BLaER1 (cell line): Measurements from ENCODE around the gene AEBP1.

Source experiments
- H3K27ac ChIP-seq: shearing (Covaris generic); formaldehyde crosslinking; 2 replicates; pipeline ENCODE4 v1.8.1; 2022
- H3K27me3 ChIP-seq: shearing (Covaris generic); formaldehyde crosslinking; 2 replicates; pipeline ENCODE4 v1.8.1; 2022
- H3K36me3 ChIP-seq: shearing (Covaris generic); formaldehyde crosslinking; 2 replicates; pipeline ENCODE4 v1.8.1; 2022
- H3K4me1 ChIP-seq: shearing (Covaris generic); formaldehyde crosslinking; 2 replicates; pipeline ENCODE4 v1.8.1; 2022
- H3K4me2 ChIP-seq: shearing (Covaris generic); formaldehyde crosslinking; 2 replicates; pipeline ENCODE4 v1.8.1; 2022
- H3K4me3 ChIP-seq: shearing (Covaris generic); formaldehyde crosslinking; 2 replicates; pipeline ENCODE4 v1.8.1; 2022
- H3K9ac ChIP-seq: shearing (Covaris generic); formaldehyde crosslinking; 2 replicates; pipeline ENCODE4 v1.8.1; 2022
- H3K9me3 ChIP-seq: shearing (Covaris generic); formaldehyde crosslinking; 2 replicates; pipeline ENCODE4 v1.8.1; 2022
- H4K20me1 ChIP-seq: shearing (Covaris generic); formaldehyde crosslinking; 2 replicates; pipeline ENCODE4 v1.8.1; 2022
- Cebpa-rat ChIP-seq: shearing (Covaris generic); IDR thresholded peaks from 2 replicates; pipeline ENCODE4 v1.8.1; 2022

Gene AEBP1

GRCh38 chr7:44103923-44104859 is at the start of gene AEBP1:
TSS of gene AEBP1 (plus strand) at chr7:44104345. CDS start at chr7:44104666, 321 bp downstream.
- Histone ChIP-seq H3K4me3 (peak within 1 kb of the TSS; percentile 81), H3K27me3 (no peaks in the 10 kb centered on the region), H3K4me1 (peaks cover 85% of the 10 kb centered on the region), H3K9ac (peak within 1 kb of the TSS; percentile 89), H3K9me3 (no peaks in the 10 kb centered on the region), H3K36me3 (peaks cover 40% of the 10 kb centered on the region), H4K20me1 (peaks cover 46% of the 10 kb centered on the region), H3K27ac (peak within 1 kb of the TSS; percentile 99), H3K4me2 (peak within 1 kb of the TSS; percentile 98)
- TF ChIP-seq Cebpa-rat = no peak

- peaks cover 100% of the 10 kb centered on the region for H3K36me3 ChIP-seq
- no peaks in the 10 kb centered on the region for H3K27me3 ChIP-seq
- TF ChIP-seq Cebpa-rat = no peak
- no peak overlapping the region for H3K4me2 ChIP-seq
- no peak overlapping the region for H3K4me3 ChIP-seq
- H4K20me1 ChIP-seq = peaks cover 41% of the 10 kb centered on the region
- H3K27ac ChIP-seq = peak overlapping the region; percentile 9; the same call in 1 of the 2 replicates
- no peak overlapping the region for H3K9ac ChIP-seq
- H3K9me3 ChIP-seq = no peaks in the 10 kb centered on the region
- peaks cover 62% of the 10 kb centered on the region for H3K4me1 ChIP-seq
Observed at GRCh38 chr7:44056681-44057080, 47.5 kb upstream of the AEBP1 start.

- Histone ChIP-seq H3K36me3 (peaks cover 100% of the 10 kb centered on the region), H3K4me3 (no peak overlapping the region), H4K20me1 (peaks cover 34% of the 10 kb centered on the region), H3K4me1 (peaks cover 62% of the 10 kb centered on the region), H3K27ac (peak overlapping the region; percentile 87), H3K4me2 (peak overlapping the region; percentile 91; the same call in 1 of the 2 replicates), H3K27me3 (no peaks in the 10 kb centered on the region), H3K9me3 (no peaks in the 10 kb centered on the region), H3K9ac (no peak overlapping the region)
- no peak for TF ChIP-seq Cebpa-rat
Observed at GRCh38 chr7:44057181-44057848, 46.8 kb upstream of the AEBP1 start.

DNA sequence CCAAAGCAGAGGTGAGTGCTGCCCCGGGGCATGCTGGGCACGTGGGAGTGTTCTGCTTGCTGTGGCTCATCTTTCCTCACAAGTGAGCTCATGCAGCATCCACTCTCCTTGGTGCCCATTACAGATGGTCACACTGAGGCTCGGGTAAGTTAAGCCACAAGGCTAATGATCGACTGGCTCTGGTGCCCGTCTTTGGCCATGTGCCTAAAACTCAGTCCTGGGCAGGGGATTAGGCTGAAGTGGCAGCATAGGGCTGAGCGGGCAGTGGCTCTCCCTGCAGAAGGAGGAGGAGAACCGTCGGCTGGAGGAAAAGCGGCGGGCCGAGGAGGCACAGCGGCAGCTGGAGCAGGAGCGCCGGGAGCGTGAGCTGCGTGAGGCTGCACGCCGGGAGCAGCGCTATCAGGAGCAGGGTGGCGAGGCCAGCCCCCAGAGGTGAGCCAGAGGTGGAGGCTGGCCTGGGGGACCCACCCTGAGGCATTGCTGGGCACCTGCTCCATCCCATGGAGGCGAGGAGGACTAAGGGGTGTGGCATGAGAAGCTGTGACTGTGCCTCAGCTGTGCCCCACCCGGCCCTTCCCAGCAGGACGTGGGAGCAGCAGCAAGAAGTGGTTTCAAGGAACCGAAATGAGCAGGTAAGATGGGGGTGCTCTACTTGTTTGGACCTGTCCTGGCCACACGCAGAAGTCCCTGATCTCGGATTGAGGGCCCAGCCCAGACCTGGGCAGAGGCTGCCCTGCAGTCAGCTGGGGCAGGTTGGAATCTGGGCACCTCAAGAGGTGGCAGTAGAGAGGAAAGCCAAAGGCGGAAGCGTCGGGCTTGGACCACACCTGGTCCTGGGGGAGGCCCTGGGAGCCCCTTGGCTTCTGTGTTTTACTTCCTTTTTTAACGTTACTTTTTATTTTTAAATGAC is 46.0 kb upstream of the AEBP1 start:
- TF ChIP-seq Cebpa-rat = no peak
- no peaks in the 10 kb centered on the region for H3K9me3 ChIP-seq
- H3K9ac ChIP-seq = peak overlapping the region; percentile 70
- peak overlapping the region; percentile 87 for H3K27ac ChIP-seq
- H4K20me1 ChIP-seq = peaks cover 26% of the 10 kb centered on the region
- H3K4me1 ChIP-seq = peaks cover 62% of the 10 kb centered on the region
- 0 out of 2 replicates have a peak overlapping the region, but pooled peaks have one; percentile 37 for H3K4me3 ChIP-seq
- peaks cover 100% of the 10 kb centered on the region for H3K36me3 ChIP-seq
- H3K27me3 ChIP-seq = no peaks in the 10 kb centered on the region
- H3K4me2 ChIP-seq = peak overlapping the region; percentile 91

DNA sequence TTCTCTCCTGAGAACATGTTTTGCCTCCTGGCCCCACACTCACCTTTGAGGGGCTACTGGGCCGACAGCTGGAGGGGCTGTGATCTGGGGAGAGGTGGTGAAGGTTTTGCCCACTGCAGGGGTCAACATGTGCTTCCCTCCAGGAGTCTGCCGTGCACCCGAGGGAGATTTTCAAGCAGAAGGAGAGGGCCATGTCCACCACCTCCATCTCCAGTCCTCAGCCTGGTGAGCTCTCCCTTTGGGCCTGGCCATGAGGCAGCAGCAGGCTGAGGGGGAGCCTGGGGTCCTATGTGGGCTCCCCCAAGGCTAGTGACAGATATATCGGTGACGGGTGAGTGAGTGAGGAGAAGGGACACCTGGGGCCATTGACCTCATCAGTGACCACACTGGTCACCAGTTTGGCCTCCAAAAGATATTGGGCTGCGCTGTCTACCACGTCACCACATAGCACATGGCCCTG is 45.4 kb upstream of the AEBP1 start:
- peaks cover 26% of the 10 kb centered on the region for H4K20me1 ChIP-seq
- peak overlapping the region; percentile 87 for H3K27ac ChIP-seq
- no peaks in the 10 kb centered on the region for H3K27me3 ChIP-seq
- peaks cover 100% of the 10 kb centered on the region for H3K36me3 ChIP-seq
- H3K4me2 ChIP-seq = peak overlapping the region; percentile 91
- no peak for TF ChIP-seq Cebpa-rat
- no peaks in the 10 kb centered on the region for H3K9me3 ChIP-seq
- H3K9ac ChIP-seq = peak overlapping the region; percentile 70
- H3K4me3 ChIP-seq = 0 out of 2 replicates have a peak overlapping the region, but pooled peaks have one; percentile 37
- H3K4me1 ChIP-seq = peaks cover 62% of the 10 kb centered on the region

DNA sequence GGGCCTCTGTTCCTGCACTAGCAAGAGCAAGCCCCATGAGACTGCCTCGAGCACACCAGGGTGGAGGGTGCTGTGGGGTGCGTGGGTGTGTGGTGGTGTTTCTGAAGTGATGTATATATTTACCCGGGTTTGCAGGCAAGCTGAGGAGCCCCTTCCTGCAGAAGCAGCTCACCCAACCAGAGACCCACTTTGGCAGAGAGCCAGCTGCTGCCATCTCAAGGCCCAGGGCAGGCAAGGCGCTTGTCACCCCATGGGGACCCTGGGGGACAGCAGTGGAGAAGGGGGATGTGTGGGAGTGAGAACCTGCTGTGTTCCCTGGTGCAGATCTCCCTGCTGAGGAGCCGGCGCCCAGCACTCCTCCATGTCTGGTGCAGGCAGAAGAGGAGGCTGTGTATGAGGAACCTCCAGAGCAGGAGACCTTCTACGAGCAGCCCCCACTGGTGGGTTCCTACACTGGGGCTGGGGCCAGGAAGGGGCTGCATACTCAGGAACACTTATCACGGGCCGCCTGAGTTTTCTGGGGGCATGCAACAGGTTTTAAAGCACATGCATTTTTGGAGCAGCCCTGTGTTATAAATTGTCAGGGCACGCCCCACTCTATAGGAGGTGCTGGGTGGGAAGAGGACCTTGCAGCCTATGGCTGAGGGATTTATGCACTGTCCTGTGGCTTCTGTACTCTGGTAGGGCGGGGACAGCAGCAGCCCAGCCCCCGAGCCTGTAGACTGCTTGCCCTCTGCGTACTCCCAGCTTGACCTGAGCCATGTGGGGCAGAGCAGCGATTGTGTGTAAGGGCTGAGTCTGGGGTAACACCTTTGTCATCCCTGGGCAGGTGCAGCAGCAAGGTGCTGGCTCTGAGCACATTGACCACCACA is 44.7 kb upstream of the AEBP1 start:
- Histone ChIP-seq H3K36me3 (peaks cover 100% of the 10 kb centered on the region), H3K9ac (peak overlapping the region; percentile 70), H4K20me1 (peaks cover 26% of the 10 kb centered on the region), H3K4me2 (peak overlapping the region; percentile 91), H3K4me3 (peak overlapping the region; percentile 37; the same call in 1 of the 2 replicates), H3K27ac (peak overlapping the region; percentile 87), H3K27me3 (no peaks in the 10 kb centered on the region), H3K9me3 (no peaks in the 10 kb centered on the region), H3K4me1 (peaks cover 62% of the 10 kb centered on the region)
- TF ChIP-seq Cebpa-rat = no peak

- peaks cover 26% of the 10 kb centered on the region for H4K20me1 ChIP-seq
- peaks cover 91% of the 10 kb centered on the region for H3K36me3 ChIP-seq
- no peaks in the 10 kb centered on the region for H3K27me3 ChIP-seq
- H3K9me3 ChIP-seq = no peaks in the 10 kb centered on the region
- peaks cover 66% of the 10 kb centered on the region for H3K4me1 ChIP-seq
- H3K9ac ChIP-seq = peak overlapping the region; percentile 32; the same call in 1 of the 2 replicates
- peak overlapping the region; percentile 87 for H3K27ac ChIP-seq
- TF ChIP-seq Cebpa-rat = no peak
- no peak overlapping the region; the same call in 1 of the 2 replicates for H3K4me3 ChIP-seq
- H3K4me2 ChIP-seq = peak overlapping the region; percentile 91
Observed at GRCh38 chr7:44060091-44060947, 43.8 kb upstream of the AEBP1 start.
